HepG2 (cell line): Measurements from ENCODE around the gene DCLK1.

Source experiments
- EZH2 ChIP-seq: conservative IDR thresholded peaks from 2 replicates; pipeline ENCODE4 v1.6.1; 2012; ENCODE audit warnings: mild to moderate bottlenecking, low read depth, low read length, moderate library complexity
- GTF3A ChIP-seq: sonication (generic); formaldehyde crosslinking; conservative IDR thresholded peaks from 2 replicates; pipeline ENCODE4 v1.4.0; 2020; ENCODE audit warnings: mild to moderate bottlenecking, missing genetic modification reagents
- ZNF230 ChIP-seq: sonication (generic); formaldehyde crosslinking; IDR thresholded peaks from 2 replicates; pipeline ENCODE4 v1.4.0; 2020; ENCODE audit warnings: mild to moderate bottlenecking, missing genetic modification reagents
- ZNF709 ChIP-seq: sonication (generic); formaldehyde crosslinking; IDR thresholded peaks from 2 replicates; pipeline ENCODE4 v1.5.0; 2020; ENCODE audit warnings: mild to moderate bottlenecking, missing genetic modification reagents
- TF ChIP-seq, protein P1 (sequence below): sonication (generic); formaldehyde crosslinking; IDR thresholded peaks from 2 replicates; pipeline ENCODE4 v1.5.1; 2020; ENCODE audit warnings: missing genetic modification reagents, mild to moderate bottlenecking, borderline replicate concordance
- TF ChIP-seq, protein P2 (sequence below): sonication (generic); formaldehyde crosslinking; IDR thresholded peaks from 2 replicates; pipeline ENCODE4 v1.9.0; 2021; ENCODE audit warnings: missing genetic modification reagents, mild to moderate bottlenecking, borderline replicate concordance

DNA sequence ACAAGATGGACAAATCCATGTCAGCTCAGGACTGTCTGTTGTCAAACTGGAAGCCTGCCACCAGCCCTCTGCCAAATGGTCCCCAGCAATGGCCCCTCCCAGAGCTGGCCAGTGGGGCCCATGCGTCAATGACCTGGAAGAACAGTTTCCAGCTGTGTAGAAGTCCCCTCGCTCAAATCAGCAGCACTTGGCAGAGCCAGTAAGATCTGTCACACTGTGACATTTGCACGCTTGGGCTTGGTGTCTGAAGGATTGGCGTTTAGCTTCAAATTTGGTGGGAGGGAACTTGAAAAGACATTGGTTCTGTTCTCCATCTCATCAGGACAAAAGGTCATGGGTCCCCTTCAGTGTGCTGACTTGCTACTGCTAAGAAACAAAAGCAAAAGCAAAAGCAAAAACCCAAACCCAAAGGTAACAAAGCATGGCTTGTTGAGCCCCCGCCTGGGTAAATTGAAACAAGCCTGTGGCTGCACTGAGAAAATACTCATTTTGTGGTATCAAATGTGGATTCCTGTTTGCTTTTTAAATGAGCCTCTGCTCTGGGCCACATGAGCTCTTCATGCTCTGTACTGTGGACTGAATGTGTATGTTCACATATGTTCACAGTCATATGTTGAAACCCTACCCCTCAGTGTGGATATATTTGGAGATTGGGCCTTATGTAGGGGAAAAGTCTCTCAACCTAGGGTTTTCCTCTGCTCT lies 401.1 kb downstream of the DCLK1 start:
- TF ChIP-seq ZNF230 (CRISPR knock-in tag) (no peak), EZH2 (no peak), GTF3A (CRISPR knock-in tag) (no peak), ZNF709 (CRISPR knock-in tag) (no peak)
- TF ChIP-seq, protein P1, sequence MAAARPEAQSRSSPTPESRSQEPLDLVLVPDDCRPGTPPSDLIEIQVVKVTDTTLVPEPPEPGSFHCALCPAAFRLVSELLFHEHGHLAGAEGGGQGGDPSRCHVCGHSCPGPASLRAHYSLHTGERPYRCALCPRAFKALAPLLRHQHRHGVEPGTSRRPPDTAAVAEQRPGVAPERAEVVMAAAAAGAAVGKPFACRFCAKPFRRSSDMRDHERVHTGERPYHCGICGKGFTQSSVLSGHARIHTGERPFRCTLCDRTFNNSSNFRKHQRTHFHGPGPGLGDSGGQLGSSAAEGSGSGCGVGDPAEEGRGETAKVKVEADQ (CRISPR knock-in tag) = no peak
- TF ChIP-seq, protein P2, sequence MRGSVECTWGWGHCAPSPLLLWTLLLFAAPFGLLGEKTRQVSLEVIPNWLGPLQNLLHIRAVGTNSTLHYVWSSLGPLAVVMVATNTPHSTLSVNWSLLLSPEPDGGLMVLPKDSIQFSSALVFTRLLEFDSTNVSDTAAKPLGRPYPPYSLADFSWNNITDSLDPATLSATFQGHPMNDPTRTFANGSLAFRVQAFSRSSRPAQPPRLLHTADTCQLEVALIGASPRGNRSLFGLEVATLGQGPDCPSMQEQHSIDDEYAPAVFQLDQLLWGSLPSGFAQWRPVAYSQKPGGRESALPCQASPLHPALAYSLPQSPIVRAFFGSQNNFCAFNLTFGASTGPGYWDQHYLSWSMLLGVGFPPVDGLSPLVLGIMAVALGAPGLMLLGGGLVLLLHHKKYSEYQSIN (CRISPR knock-in tag) = no peak
